VCaP (cell line): ENCODE results near the gene UBE2M.
A peak's percentile ranks its signal among the peaks of the same experiment; 100 is the strongest.

Experiments used
- H3K27ac ChIP-seq: fragments of 450-650 bp; 2 replicates; pipeline ENCODE4 v1.5.1; 2017
- CTCF ChIP-seq: fragments of 450-650 bp; conservative IDR thresholded peaks from 2 replicates; pipeline ENCODE4 v1.5.1; 2017; ENCODE audit warnings: mild to moderate bottlenecking, moderate library complexity

UBE2M gene

GRCh38 chr19:58536852-58537798 lies 21.3 kb downstream of the UBE2M start:
- no peak overlapping the region for H3K27ac ChIP-seq
- TF ChIP-seq CTCF: no peak

- no peak for TF ChIP-seq CTCF
- no peak overlapping the region for H3K27ac ChIP-seq
Measured at GRCh38 chr19:58535857-58536256, 22.6 kb downstream of the UBE2M start.

GRCh38 chr19:58531034-58531840 lies 27.2 kb downstream of the UBE2M start:
- no peak overlapping the region for H3K27ac ChIP-seq
- TF ChIP-seq CTCF: no peak

GRCh38 chr19:58529405-58529804 lies 29.0 kb downstream of the UBE2M start:
- H3K27ac ChIP-seq: no peak overlapping the region
- no peak for TF ChIP-seq CTCF

GRCh38 chr19:58522709-58523108 lies 35.7 kb downstream of the UBE2M start:
- no peak overlapping the region for H3K27ac ChIP-seq
- no peak for TF ChIP-seq CTCF

GRCh38 chr19:58521651-58522050 lies 36.8 kb downstream of the UBE2M start:
- peak overlapping the region; percentile 98 for H3K27ac ChIP-seq
- TF ChIP-seq CTCF: no peak

- H3K27ac ChIP-seq: peak overlapping the region; percentile 98
- TF ChIP-seq CTCF: no peak
Measured at GRCh38 chr19:58520257-58520599, 38.2 kb downstream of the UBE2M start.
